GM23338 (cell line): ENCODE results near the gene TADA2A. TPM values are rescaled to one million over a fixed set of nuclear protein-coding genes. Genes with fewer than 3 reads are reported as not detected.

Source experiments
- ATAC-seq: fragments of 200-7000 bp; cut with Tn5 transposase; 3 replicates; pipeline ENCODE4 v1.9.1; 2020
- DNase-seq: peaks from one replicate; pipeline ENCODE4 v3.0.0-alpha.2; 2015; ENCODE audit warnings: low spot score
- H2AFZ ChIP-seq: fragments of 200-600 bp; sonication (generic); 2 replicates; pipeline ENCODE4 v1.8.0; 2016; ENCODE audit warnings: antibody characterized with exemption, mild to moderate bottlenecking, moderate library complexity
- H3F3A ChIP-seq: fragments of 200-600 bp; sonication (generic); replicated peaks from 2 replicates; pipeline ENCODE4 v1.8.0; 2017; ENCODE audit warnings: antibody characterized with exemption, mixed run types, low read depth
- H3K27ac ChIP-seq: fragments of 200-600 bp; sonication (generic); 2 replicates; pipeline ENCODE4 v1.6.1; 2016; ENCODE audit warnings: low read depth
- H3K27me3 ChIP-seq: fragments of 200-600 bp; sonication (generic); 2 replicates; pipeline ENCODE4 v1.8.0; 2016; ENCODE audit warnings: mild to moderate bottlenecking, mixed run types, moderate library complexity; ENCODE audit not compliant: insufficient read depth
- H3K36me3 ChIP-seq: fragments of 200-600 bp; sonication (generic); 2 replicates; pipeline ENCODE4 v1.8.0; 2016; ENCODE audit warnings: mild to moderate bottlenecking; ENCODE audit not compliant: insufficient read depth
- H3K4me1 ChIP-seq: fragments of 200-600 bp; sonication (generic); 2 replicates; pipeline ENCODE4 v1.8.0; 2016; ENCODE audit warnings: mild to moderate bottlenecking, moderate library complexity; ENCODE audit not compliant: insufficient read depth
- H3K4me2 ChIP-seq: fragments of 200-600 bp; sonication (generic); 2 replicates; pipeline ENCODE4 v1.7.1; 2017; ENCODE audit warnings: mixed run types
- H3K4me3 ChIP-seq: fragments of 200-600 bp; sonication (generic); 2 replicates; pipeline ENCODE4 v1.6.1; 2016; ENCODE audit warnings: mixed run types
- H3K79me2 ChIP-seq: fragments of 200-600 bp; sonication (generic); replicated peaks from 2 replicates; pipeline ENCODE4 v1.8.0; 2017; ENCODE audit warnings: mild to moderate bottlenecking; ENCODE audit not compliant: insufficient read depth
- H3K9me2 ChIP-seq: fragments of 200-600 bp; sonication (generic); 2 replicates; pipeline ENCODE4 v1.8.0; 2017; ENCODE audit not compliant: insufficient read depth
- H4K20me1 ChIP-seq: fragments of 200-600 bp; sonication (generic); replicated peaks from 2 replicates; pipeline ENCODE4 v1.8.0; 2017; ENCODE audit warnings: mild to moderate bottlenecking; ENCODE audit not compliant: insufficient read depth
- H3K27ac Mint-ChIP-seq: 2 replicates; pipeline ENCODE4 v1.8.0; 2020; ENCODE audit warnings: inconsistent platforms, mild to moderate bottlenecking, moderate library complexity, mixed read lengths
- H3K27me3 Mint-ChIP-seq: 3 replicates; pipeline ENCODE4 v1.8.0; 2022; ENCODE audit warnings: low read depth, mild to moderate bottlenecking, moderate library complexity, mixed read lengths, inconsistent platforms; ENCODE audit not compliant: insufficient read depth, poor library complexity
- H3K36me3 Mint-ChIP-seq: 3 replicates; pipeline ENCODE4 v1.8.0; 2021; ENCODE audit warnings: low read depth, mild to moderate bottlenecking, inconsistent platforms, moderate library complexity, mixed read lengths
- H3K4me1 Mint-ChIP-seq: 3 replicates; pipeline ENCODE4 v1.8.0; 2020; ENCODE audit warnings: mild to moderate bottlenecking, inconsistent platforms, mixed read lengths
- H3K4me3 Mint-ChIP-seq: 3 replicates; pipeline ENCODE4 v1.8.0; 2021; ENCODE audit warnings: moderate library complexity, mild to moderate bottlenecking, inconsistent platforms, mixed read lengths
- H3K9me3 Mint-ChIP-seq: 3 replicates; pipeline ENCODE4 v1.8.0; 2020; ENCODE audit warnings: moderate library complexity, mild to moderate bottlenecking, inconsistent platforms, mixed read lengths
- CREB1 ChIP-seq: fragments of 250-450 bp; sonication (Bioruptor Pico); IDR thresholded peaks from 2 replicates; pipeline ENCODE4 v1.5.0; 2020; ENCODE audit warnings: low read depth, mild to moderate bottlenecking, moderate library complexity
- EZH2 ChIP-seq: fragments of 200-600 bp; sonication (generic); IDR thresholded peaks from one replicate; pipeline ENCODE4 v1.8.0; 2017; ENCODE audit warnings: antibody characterized with exemption, mild to moderate bottlenecking, low read depth; ENCODE audit not compliant: unreplicated experiment
- EZH2phosphoT487 ChIP-seq: fragments of 200-600 bp; sonication (generic); IDR thresholded peaks from one replicate; pipeline ENCODE4 v1.8.1; 2018; ENCODE audit warnings: antibody characterized with exemption; ENCODE audit not compliant: unreplicated experiment
- JUNB ChIP-seq: IDR thresholded peaks from one replicate; pipeline ENCODE4 v1.6.1; 2016; ENCODE audit warnings: antibody characterized with exemption; ENCODE audit not compliant: unreplicated experiment
- NANOG ChIP-seq: IDR thresholded peaks from 2 replicates; pipeline ENCODE4 v1.6.1; 2016; ENCODE audit warnings: antibody characterized with exemption, borderline replicate concordance
- REST ChIP-seq: IDR thresholded peaks from one replicate; pipeline ENCODE4 v1.6.1; 2018; ENCODE audit warnings: antibody characterized with exemption; ENCODE audit not compliant: unreplicated experiment
- STAT1 ChIP-seq: IDR thresholded peaks from one replicate; pipeline ENCODE4 v1.6.1; 2016; ENCODE audit warnings: antibody characterized with exemption; ENCODE audit not compliant: unreplicated experiment
- ZNF114 ChIP-seq: fragments of 250-450 bp; sonication (Bioruptor Pico); IDR thresholded peaks from 2 replicates; pipeline ENCODE4 v1.5.0; 2020; ENCODE audit warnings: mild to moderate bottlenecking, moderate library complexity
- ZNF331 ChIP-seq: fragments of 250-450 bp; sonication (Bioruptor Pico); IDR thresholded peaks from 2 replicates; pipeline ENCODE4 v1.5.0; 2020; ENCODE audit warnings: low read depth, mild to moderate bottlenecking, moderate library complexity
- ZNF462 ChIP-seq: fragments of 250-450 bp; sonication (Bioruptor Pico); IDR thresholded peaks from 2 replicates; pipeline ENCODE4 v1.5.0; 2020; ENCODE audit warnings: mild to moderate bottlenecking, moderate library complexity
- polyA plus RNA-seq: library from polyadenylated mRNA; unstranded; fragments of >200 nt; fragmentation: Nextera tagmentation; extraction: Ambion mirVana; gene quantifications from 2 replicates; pipeline ENCODE4 v1.2.1, GENCODE V29; 2016
- total RNA-seq: library from RNA; depleted of rRNA; stranded (reverse); fragments of >200 nt; shearing (Covaris generic); gene quantifications from 2 replicates; pipeline ENCODE4 v1.2.3, GENCODE V29; 2014
- TF ChIP-seq, protein P1 (sequence below): IDR thresholded peaks from 2 replicates; pipeline ENCODE4 v1.6.1; 2016; ENCODE audit warnings: antibody characterized with exemption

The TADA2A gene
- total and polyA plus RNA-seq, 2 experiments from 2014 or later, result 14.5 to 17.1 TPM

DNA sequence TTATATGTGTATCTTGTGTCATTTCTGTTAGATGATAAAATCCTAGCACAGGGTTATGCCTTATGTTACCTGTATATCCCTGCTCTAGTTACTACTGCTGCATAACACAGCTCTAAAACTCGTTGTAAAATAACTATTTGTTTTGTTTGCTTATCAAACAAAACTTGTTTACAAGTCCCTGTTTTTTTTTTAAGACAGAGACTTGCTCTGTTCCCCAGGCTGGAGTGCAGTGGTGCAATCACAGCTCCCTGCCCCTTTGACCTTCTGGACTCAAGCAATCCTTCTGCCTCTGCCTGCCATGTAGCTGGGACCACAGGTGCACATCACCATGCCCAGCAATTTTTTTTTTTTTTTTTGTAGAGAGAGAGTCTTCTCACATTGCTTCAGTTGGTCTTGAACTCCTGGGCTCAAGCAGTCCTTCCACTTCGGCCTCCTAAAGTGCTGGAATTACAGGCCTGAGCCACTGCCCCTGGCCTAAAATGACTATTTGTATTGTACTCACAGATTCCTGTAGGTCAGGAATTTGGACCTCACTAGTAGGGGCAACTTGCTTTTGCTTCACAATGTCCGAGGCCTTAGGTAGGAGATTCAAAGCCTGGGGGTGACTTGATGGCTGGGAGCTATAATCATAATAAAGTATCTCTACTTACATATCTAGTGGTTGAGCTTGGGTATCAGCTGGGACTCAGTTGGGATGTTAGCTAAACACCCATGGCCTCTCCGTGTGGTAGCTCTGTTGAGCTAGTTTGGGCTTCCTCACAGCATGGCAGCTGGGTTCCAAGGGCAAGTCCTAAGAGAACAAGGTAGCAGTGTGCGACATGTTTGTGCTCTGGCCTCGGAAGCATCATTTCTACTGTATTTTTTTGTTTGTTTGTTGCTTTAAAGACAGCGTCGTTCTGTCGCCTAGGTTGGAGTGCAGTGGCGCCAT, 95.6 kb downstream of the TADA2A start:
- Mint-ChIP-seq H3K9me3 (no peaks in the 10 kb centered on the region), H3K4me3 (no peak overlapping the region; the same call in 2 of the 3 replicates), H3K36me3 (peaks cover 2% of the 10 kb centered on the region; the same call in 1 of the 3 replicates), H3K27me3 (peaks cover 2% of the 10 kb centered on the region), H3K27ac (0 out of 2 replicates have a peak overlapping the region, but pooled peaks have one; percentile 31), H3K4me1 (peaks cover 19% of the 10 kb centered on the region)
- TF ChIP-seq ZNF331 (no peak), STAT1 (no peak), REST (no peak), ZNF462 (CRISPR knock-in tag) (no peak), NANOG (no peak), JUNB (no peak), EZH2phosphoT487 (no peak), EZH2 (no peak), ZNF114 (CRISPR knock-in tag) (no peak), CREB1 (no peak)
- TF ChIP-seq, protein P1, sequence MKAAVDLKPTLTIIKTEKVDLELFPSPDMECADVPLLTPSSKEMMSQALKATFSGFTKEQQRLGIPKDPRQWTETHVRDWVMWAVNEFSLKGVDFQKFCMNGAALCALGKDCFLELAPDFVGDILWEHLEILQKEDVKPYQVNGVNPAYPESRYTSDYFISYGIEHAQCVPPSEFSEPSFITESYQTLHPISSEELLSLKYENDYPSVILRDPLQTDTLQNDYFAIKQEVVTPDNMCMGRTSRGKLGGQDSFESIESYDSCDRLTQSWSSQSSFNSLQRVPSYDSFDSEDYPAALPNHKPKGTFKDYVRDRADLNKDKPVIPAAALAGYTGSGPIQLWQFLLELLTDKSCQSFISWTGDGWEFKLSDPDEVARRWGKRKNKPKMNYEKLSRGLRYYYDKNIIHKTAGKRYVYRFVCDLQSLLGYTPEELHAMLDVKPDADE, result no peak
- Histone ChIP-seq H3K79me2 (peaks cover 56% of the 10 kb centered on the region), H3K27me3 (no peaks in the 10 kb centered on the region), H3F3A (peaks cover 8% of the 10 kb centered on the region; the same call in 1 of the 2 replicates), H3K4me2 (no peak overlapping the region), H3K27ac (no peak overlapping the region), H3K9me2 (no peaks in the 10 kb centered on the region), H4K20me1 (no peaks in the 10 kb centered on the region; the same call in none of the 2 replicates), H3K4me3 (no peak overlapping the region), H3K36me3 (no peaks in the 10 kb centered on the region), H2AFZ (no peak overlapping the region), H3K4me1 (peaks cover 5% of the 10 kb centered on the region)
- ATAC-seq, result no peak
- DNase-seq, result no peak
